CD4-positive, alpha-beta T cell treated with Interleukin-17A for 1 hour (primary cell): ENCODE measurements around the gene GRAMD1A.
"Not testable (repeated sequence)": the region's sequence is repeated elsewhere in the genome, so short reads cannot be mapped to it uniquely, and the experiment has no call there.

Experiments
- DNase-seq: peaks from one replicate; pipeline ENCODE4 v3.0.0-alpha.2; 2020

The GRAMD1A gene

DNA sequence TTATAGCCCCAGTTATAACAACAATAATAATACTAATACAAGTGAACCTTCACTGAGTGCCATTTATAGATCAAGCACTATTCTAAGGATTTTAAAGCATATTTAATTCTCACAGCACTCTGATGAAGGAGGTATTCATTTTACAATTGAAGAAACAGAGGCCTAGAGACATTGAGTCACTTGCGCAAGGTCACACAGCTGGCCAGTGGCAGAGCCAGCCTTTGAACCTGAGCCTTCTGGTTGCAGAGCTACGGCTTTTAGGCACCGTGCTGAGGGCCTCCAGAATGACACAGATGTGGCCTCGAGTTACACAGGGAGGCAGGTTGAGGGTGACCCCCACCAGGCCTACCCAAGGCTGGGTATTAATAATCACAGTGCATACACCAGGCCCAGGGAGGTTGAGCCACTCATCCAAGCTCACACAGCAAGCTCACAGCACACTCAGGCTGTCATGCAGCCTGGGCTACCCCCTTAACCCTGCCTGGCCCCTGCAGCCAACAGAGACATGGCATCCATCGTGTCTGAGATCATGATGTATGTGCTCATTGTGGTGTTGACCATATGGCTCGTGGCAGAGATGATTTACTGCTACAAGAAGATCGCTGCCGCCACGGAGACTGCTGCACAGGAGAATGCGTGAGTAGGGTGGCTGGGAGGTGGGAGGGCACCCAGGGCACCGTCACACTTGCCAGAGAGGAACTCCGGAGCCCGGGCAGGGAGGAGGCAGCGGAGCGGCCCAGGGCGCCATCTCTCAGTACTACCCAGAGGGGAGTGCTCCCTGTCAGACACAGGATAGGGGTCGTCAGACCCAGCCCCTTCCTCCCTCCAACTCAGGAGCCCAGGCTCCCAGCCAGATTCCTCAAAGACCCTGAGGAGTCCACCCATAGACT is 38.7 kb downstream of the GRAMD1A start:
- no peak for DNase-seq

DNA sequence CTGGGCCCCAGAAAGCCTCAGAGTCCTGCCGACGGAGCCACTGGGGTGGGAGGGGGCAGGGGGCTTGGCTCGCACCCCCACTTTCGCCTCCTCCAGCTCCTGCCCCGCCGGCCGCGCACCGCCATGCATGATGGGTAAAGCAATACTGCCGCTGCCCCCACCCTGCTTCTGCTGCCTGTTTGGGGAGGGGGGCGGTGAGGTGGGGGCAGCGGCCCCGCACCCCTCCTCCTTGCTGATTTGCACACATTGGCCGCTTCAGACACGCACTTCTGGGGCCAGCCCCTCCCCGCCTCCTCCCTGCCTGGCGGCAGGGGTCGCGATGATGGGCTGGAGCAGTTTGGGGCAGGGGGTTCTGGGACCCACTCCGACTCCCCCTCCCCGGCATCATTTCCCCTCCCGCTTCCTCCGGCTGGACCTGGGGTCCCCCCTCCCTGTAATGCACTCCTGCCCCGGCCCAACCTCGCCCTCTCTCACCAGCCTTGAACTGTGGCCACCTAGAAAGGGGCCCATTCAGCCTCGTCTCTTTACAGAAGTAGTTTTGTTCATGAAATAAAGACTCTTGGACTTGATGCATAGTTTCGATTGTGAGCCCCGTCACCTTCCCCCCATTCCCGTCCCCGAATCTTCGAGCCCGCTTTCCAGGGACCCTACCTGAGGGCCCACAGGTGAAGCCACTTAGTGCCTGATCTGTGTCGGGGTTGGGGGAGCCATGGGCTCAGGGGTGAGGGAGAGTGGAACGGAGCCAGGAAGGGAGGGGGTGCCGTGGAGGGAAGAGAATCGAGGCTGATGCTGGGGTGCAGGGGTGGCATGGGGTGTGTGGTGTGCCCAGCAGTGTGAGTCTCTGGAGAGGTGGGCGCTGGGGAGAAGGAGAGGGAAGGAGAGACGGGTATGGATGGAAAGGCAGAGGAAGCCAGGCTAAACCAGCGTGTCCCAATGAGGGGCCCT is 40.0 kb downstream of the GRAMD1A start:
- DNase-seq: no peak

GRCh38 chr19:35040826-35041547 is 40.9 kb downstream of the GRAMD1A start:
- peak; percentile 23 for DNase-seq

DNA sequence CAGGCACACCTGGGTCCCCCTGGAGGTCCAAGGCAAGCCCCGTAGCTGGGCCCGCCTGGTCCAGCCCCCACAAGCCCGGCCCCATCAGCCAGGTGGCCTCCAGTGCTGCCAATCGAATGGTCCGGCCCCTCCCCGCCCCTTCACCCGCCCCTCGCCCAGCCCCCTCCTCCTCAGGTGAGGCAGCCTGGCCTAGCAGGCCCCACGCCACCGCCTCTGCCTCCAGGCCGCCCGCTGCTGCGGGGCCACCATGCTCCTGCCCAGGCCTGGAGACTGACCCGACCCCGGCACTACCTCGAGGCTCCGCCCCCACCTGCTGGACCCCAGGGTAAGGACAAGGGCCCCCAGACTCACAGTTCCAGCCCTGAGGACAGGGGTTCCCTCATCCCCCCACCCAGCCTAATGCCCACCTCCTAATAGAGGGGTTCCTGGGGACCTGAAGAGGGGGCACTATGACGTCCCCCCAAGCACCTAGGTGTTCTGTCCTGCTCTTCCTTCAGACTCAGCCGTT is 41.5 kb downstream of the GRAMD1A start, which contains the start of gene HPN:
Gene HPN, plus strand, starts transcription at position 174 of the 508 bp plus-strand sequence. CDS start 786 bp downstream, outside the sequence.
- DNase-seq: no peak

DNA sequence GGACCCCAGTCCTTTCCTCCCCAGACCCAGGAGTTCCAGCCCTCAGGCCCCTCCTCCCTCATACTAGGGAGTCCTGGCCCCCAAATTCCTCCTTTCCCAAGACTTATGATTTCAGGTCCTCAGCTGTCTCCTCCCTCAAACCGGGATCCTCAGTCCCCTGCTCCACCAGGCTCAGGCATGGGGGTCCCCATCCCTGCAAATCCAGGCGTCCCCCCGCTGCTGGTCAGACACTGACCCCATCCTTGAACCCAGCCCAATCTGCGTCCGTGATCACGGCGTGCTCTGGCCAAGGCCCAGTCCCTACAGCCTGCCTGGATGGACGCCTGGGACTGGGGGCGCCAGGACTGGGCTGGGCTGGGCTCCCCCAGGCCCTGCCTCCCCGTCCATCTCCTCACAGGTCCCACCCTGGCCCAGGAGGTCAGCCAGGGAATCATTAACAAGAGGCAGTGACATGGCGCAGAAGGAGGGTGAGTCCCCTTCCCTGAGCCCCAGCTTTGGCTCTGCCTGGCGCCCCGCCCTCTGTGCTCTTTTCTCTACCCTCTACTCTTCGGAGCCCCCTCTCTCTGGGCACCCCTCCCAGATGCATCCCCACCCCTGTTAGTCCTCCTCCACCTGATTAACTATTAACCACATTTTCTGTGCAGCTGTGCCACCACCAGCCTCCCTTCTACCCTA is 42.1 kb downstream of the GRAMD1A start:
- DNase-seq: no peak

GRCh38 chr19:35042954-35043604 is 43.0 kb downstream of the GRAMD1A start:
- DNase-seq: no peak

DNA sequence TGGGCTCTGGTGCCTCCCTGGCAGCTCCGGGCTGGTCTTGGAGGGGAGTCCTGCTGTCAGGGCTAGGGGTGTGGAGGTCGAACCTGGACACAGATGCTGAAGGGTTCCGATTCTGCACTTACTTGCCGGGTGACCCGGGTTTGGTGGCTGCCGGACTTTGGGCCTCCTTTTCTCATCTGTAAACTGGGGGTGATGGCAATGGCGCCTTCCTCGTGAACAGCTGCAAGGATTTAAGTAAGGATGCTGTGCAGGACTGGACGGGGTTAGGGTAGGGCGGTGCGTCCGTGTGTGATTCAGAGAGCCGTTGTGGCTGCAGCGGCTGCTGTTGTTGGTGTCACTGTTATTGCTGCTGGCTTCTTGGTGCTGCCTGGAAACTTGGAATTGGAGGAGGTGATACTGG is 43.8 kb downstream of the GRAMD1A start:
- no peak for DNase-seq

- DNase-seq: peak; percentile 65
Measured at GRCh38 chr19:35044317-35045117, 44.4 kb downstream of the GRAMD1A start.

DNA sequence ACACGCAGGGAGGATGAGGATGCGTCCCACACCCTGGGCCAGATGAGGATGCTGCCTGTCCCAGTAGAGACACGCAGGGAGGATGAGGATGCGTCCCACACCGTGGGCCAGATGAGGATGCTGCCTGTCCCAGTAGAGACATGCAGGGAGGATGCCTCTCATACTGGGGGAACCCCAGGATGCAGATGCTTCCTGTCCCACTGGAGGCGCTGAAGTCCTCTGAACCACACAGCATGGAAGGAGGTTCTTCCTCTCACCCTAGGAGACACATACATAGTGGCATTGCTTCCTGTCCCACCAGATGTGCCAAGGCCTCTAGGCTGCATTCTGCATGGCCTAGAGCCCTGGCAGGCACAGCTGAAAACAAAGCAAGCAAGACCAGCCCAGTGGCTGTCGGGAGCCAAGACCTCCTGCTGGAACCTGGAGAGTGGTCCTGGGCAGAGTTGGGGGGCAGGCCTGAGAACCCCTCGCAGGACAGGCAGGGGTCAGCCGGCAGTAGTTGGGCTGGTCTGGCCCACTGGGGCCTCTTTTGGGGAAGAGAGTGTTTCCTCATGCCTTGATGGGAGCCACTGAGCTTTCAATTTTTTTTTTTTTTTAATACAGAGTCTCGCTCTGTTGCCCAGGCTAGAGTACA is 45.7 kb downstream of the GRAMD1A start:
- DNase-seq: peak; percentile 42

- DNase-seq: no peak
Measured at GRCh38 chr19:35046461-35046860, 46.3 kb downstream of the GRAMD1A start.

GRCh38 chr19:35048911-35049411 is 48.8 kb downstream of the GRAMD1A start:
- no peak for DNase-seq

DNA sequence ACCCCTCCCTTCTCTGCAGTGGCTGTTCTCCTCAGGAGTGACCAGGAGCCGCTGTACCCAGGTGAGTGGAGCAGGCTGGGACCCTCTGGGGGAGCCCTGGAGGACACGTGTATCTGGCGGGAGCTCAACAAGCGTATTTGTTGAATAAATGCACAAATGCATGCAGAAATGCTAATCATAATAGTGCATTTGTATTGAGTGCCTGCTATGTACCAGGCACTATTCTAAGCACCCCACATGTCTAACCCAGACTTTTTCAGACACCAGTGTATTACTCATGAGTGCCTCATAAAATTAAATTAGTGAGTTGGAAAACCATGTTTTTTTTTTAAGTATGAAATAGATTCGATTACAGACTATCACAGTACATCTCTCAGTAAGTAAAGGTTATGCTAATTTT is 49.3 kb downstream of the GRAMD1A start:
- DNase-seq: no peak

- not testable (repeated sequence) for DNase-seq
Measured at GRCh38 chr19:35050662-35051061, 50.5 kb downstream of the GRAMD1A start.

GRCh38 chr19:35051268-35051667 is 51.1 kb downstream of the GRAMD1A start:
- DNase-seq: not testable (repeated sequence)

DNA sequence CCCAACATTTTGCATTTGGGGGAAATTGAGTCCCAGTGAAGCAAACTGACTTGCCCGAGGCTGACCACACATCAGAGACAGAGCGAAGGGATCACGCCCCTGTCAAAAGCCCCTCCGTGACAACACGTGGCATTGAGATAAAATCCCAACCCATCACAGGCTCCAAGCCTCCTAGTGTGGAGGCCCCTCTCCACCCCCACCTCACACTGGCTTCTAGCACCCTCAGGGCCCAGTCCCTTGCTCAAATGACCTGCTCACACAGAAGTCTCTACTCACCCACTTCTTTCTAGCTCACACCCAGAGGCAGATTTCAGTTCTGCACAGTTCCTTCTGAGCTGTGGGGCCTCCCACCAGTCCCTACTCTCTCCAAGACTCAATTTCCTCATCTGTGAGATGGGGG is 51.7 kb downstream of the GRAMD1A start:
- no peak for DNase-seq

- no peak for DNase-seq
Measured at GRCh38 chr19:35052599-35053190, 52.6 kb downstream of the GRAMD1A start.

- no peak for DNase-seq
Measured at GRCh38 chr19:35053667-35054293, 53.7 kb downstream of the GRAMD1A start.

DNA sequence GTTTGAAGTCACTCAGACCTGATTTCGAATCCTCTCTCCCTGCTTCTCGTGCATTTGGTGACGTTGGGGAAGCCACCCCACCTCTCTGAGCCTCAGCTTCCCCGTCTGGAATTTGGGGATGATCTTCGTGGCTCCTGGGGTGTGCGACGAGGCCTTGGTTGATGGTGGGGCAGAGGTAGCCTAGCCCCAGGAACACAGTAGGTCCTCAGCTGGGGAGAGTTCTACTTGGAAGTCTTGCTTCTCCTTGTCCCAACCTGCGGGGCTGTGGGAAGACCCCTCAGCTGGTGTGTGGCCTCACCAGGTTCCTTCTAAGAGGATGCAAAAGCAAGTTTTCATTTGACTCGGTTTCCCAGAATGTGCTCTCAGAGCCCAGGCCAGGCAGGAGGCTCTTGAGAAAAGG is 54.5 kb downstream of the GRAMD1A start:
- no peak for DNase-seq

DNA sequence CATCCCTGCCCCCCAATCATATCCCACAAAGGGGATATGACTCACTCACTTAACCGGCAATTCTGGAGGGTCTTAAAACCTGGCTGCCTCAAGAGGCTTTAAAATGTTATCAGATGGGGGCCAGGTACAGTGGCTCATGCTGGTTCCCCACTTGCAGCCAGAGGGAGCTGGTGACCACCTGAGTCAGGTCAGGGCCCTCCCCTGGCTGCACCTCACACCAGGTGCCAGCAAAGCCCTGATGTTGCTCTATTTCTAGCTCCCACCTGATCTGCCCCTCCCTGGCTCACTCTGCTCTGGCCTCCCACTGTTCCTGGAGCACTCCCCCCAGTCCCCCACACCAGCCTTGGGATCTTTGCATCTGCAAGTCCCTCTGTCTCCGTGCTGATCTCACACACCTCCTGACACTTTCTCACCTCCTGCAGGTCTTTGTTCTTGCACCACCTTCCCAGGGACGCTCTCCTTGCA is 55.6 kb downstream of the GRAMD1A start:
- DNase-seq: no peak
